T-helper 1 cell (primary cell): ENCODE measurements around the gene XAF1.
"Not testable (repeated sequence)": the region's sequence is repeated elsewhere in the genome, so short reads cannot be mapped to it uniquely, and the experiment has no call there.

Source experiments
- DNase-seq, 5 donors: peaks; one replicate each; pipeline ENCODE4 v3.0.0-alpha.2; 2012 to 2020

Gene XAF1

DNA sequence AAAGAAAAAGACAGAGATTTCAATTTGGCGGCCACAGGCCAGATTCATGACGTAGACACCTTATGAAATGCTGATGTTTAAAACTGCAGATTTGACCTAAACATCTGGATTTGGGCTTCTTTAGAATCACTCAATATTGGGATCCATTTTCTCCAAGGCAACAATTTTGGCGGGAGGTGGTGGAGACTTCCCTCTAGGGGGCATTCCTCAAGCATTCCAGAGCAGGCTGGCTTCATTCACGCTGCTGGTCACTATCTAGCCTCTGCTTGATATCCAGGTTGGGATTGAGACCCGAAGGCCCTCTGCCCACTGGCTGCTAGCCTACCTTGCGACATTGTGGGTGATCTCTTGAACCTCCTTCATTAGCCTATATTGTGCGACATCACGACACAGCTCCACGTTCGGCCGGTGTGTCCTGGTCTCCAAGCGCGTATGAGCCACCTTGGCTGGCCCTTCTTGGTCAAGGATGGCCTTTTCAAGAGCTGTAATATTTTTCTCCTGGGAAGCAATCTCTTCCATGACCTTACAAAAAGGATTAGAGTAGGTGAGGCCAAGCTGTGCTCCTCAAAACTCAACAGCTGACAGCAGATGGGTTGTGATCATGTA is 44.7 kb downstream of the XAF1 start:
- peak in 1 of 5 donors; percentile 7 for DNase-seq

DNA sequence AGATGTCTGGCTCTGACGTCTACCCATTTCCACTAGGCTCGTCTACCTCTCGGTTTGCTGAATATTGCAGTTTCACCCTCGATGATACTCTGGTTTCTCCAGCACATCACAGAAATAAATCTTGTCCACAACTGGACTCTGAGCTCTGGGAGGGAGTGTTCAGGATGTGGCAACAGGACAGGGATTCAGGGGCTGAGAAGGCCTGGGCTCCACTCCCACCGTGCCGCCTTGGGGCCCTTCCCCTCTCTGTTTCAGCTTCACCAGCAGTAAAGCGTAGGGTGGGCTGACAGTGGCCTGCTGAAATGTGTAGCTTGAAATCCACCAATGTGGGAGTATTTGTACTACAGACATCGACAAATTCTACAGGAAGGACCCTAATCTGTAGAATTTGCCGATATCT is 55.7 kb downstream of the XAF1 start:
- no peak for DNase-seq

DNA sequence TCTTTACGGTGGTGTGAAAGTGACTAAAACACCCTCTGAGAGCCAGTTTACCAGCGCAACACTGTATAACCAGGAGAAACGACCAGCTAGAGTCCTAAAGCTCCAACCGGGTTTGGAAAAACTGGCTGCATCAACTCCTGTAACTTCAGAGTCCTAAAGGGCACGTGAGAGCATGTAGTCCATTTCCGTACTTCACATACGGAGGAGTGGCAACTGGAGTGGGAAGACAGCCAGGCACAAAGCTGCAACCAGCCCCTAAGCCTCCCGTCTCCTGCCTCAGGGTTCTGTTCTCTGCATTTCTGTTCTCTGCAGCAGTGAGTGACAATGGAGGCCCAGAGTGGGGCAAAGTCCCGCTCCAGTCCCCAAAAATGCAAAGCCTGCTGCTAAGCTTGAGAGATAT is 56.4 kb downstream of the XAF1 start:
- no peak for DNase-seq

DNA sequence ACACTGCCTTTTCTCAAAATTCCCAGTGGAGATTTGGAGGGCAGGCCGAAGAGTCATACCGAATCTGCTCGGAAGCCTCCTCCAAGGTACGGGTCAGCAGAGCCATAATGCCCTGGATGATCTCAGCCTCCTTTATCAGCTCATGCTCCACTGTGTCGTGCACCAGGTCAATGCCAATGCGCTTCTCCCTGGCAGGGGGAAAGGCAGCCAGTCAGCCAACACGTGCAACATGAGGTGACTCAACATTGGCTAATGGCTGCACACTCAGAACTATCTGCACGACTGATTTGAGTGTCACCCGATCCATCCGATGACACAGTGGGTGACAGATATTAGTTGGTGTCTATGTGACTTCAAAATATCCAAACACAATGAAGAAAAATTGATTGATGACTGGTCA is 59.9 kb downstream of the XAF1 start:
- no peak for DNase-seq

DNA sequence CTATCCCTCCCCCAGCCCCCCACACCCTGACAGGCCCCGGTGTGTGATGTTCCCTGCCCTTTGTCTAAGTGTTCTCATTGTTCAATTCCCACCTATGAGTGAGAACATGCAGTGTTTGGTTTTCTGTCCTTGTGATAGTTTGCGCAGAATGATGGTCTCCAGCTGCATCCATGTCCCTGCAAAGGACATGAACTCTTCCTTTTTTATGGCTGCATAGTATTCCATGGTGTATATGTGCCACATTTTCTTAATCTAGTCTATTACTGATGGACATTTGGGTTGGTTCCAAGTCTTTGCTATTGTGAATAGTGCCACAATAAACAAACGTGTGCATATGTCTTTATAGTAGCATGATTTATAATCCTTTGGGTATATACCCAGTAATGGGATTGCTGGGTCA is 60.5 kb downstream of the XAF1 start:
- DNase-seq = not testable (repeated sequence)

DNA sequence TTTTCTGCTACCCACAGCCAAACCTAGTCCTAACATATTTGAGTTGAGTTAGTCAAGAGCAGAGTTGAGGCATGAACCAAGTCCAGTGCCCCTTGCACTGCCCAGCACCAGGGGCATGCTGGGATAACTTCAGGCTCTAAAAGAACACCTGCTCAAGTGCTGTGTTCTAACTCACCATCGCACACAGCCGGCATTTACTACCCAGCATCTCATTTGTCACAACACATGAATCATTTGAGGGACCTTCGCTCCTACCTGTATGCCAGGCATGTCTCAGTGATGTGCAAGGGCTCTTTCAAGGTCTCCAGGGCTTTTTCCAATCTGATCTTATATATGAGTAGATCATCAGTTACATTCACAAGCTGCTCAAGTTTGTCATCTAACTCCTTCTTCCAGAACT is 63.1 kb downstream of the XAF1 start:
- no peak for DNase-seq

DNA sequence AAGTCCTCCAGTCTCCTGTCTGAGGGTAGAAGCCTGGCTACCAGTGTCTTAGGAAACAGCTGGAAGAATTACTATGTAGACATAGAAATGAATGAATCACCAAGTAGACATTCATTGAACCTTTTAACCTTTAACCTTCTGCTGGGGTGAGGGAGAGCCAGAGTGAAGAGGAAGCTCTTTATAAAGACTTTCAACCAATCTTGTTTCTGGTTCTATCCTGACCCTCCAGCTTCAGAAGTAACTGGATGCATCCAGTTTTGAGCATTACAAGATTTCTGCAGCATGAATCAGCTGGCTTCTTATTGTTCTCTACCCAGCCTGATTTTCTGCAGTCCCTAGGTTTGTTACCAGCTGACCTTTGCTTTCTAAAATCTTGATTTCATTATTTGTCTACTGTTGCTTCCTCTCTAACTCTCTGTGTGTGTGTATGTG is 67.2 kb downstream of the XAF1 start:
- DNase-seq = no peak
